Loucy (cell line): ENCODE data around the gene IL15RA.

ENCODE experiments used
- EZH2phosphoT487 ChIP-seq: fragments of 200-600 bp; IDR thresholded peaks from 2 replicates; pipeline ENCODE4 v1.6.1; 2018; ENCODE audit warnings: antibody characterized with exemption, mild to moderate bottlenecking, moderate library complexity, borderline replicate concordance
- TF ChIP-seq, protein P1 (sequence below): fragments of 200-600 bp; sonication (generic); conservative IDR thresholded peaks from 2 replicates; pipeline ENCODE4 v1.5.1; 2014; ENCODE audit warnings: mild to moderate bottlenecking, antibody characterized with exemption, low read length

- TF ChIP-seq, protein P1, sequence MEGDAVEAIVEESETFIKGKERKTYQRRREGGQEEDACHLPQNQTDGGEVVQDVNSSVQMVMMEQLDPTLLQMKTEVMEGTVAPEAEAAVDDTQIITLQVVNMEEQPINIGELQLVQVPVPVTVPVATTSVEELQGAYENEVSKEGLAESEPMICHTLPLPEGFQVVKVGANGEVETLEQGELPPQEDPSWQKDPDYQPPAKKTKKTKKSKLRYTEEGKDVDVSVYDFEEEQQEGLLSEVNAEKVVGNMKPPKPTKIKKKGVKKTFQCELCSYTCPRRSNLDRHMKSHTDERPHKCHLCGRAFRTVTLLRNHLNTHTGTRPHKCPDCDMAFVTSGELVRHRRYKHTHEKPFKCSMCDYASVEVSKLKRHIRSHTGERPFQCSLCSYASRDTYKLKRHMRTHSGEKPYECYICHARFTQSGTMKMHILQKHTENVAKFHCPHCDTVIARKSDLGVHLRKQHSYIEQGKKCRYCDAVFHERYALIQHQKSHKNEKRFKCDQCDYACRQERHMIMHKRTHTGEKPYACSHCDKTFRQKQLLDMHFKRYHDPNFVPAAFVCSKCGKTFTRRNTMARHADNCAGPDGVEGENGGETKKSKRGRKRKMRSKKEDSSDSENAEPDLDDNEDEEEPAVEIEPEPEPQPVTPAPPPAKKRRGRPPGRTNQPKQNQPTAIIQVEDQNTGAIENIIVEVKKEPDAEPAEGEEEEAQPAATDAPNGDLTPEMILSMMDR, result peak; percentile 41
- TF ChIP-seq EZH2phosphoT487, result no peak
These were observed 28.2 kb downstream of the IL15RA start for GRCh38 chr10:5949009-5949759.
